IPS-15b (cell line): Measurements from ENCODE around the gene GNB1L.

ENCODE experiments used
- H3K27me3 ChIP-seq: one replicate; pipeline ENCODE4 v1.6.1; 2013; ENCODE audit warnings: low read length; ENCODE audit not compliant: control insufficient read depth, insufficient read depth
- H3K36me3 ChIP-seq: one replicate; pipeline ENCODE4 v1.6.1; 2013; ENCODE audit warnings: low read length; ENCODE audit not compliant: control insufficient read depth, insufficient read depth
- H3K4me1 ChIP-seq: one replicate; pipeline ENCODE4 v1.6.1; 2013; ENCODE audit warnings: mild to moderate bottlenecking, low read length; ENCODE audit not compliant: control insufficient read depth, insufficient read depth
- H3K4me3 ChIP-seq: one replicate; pipeline ENCODE4 v1.5.1; 2013; ENCODE audit warnings: low read depth, low read length
- H3K9ac ChIP-seq: one replicate; pipeline ENCODE4 v1.6.1; 2013; ENCODE audit warnings: low read depth, mild to moderate bottlenecking, low read length
- H3K9me3 ChIP-seq: one replicate; pipeline ENCODE4 v1.6.1; 2013; ENCODE audit warnings: mild to moderate bottlenecking, low read length; ENCODE audit not compliant: control insufficient read depth, insufficient read depth

Gene GNB1L

DNA sequence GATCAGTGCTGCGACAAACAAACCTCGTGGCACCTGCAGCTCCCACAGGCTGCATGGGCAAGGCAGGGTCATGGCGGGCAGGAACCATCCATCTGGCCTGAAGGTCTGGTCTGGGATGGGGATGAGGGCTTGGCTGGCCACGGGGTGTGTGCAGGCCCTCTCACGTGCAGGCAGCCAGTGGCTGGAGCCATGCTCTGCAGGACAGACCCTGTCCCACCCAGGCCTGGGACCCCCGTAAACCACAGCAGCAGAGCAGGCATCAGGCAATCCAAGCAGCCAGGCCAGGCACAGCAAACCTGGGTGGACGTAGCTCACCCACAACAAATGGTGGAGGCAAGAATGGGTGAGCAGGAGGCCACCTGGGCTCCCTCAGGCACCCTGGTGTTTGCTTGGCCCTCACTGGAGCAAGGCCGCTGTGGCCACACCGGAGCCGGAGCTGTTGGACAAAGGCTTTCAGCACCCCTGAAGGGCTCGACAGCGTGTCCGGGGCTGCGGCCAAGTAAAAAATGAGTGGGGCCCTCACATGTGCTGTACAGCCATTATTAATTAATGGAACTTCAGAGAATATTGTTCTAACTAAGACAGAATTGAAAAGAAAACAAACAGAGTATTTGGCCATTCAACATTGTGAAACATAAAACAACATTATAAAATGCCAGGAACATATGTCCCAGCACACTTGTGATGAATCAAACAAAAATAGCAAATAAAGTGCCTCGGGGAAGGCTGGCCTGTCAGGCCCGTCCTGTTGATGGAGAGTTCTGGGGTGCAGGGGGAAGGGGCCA lies 24.0 kb upstream of the GNB1L start:
- H3K36me3 ChIP-seq: peaks cover 16% of the 10 kb centered on the region
- H3K4me3 ChIP-seq: no peak overlapping the region
- peak overlapping the region; percentile 47 for H3K9ac ChIP-seq
- H3K4me1 ChIP-seq: peaks cover 10% of the 10 kb centered on the region
- no peaks in the 10 kb centered on the region for H3K9me3 ChIP-seq
- H3K27me3 ChIP-seq: no peaks in the 10 kb centered on the region

DNA sequence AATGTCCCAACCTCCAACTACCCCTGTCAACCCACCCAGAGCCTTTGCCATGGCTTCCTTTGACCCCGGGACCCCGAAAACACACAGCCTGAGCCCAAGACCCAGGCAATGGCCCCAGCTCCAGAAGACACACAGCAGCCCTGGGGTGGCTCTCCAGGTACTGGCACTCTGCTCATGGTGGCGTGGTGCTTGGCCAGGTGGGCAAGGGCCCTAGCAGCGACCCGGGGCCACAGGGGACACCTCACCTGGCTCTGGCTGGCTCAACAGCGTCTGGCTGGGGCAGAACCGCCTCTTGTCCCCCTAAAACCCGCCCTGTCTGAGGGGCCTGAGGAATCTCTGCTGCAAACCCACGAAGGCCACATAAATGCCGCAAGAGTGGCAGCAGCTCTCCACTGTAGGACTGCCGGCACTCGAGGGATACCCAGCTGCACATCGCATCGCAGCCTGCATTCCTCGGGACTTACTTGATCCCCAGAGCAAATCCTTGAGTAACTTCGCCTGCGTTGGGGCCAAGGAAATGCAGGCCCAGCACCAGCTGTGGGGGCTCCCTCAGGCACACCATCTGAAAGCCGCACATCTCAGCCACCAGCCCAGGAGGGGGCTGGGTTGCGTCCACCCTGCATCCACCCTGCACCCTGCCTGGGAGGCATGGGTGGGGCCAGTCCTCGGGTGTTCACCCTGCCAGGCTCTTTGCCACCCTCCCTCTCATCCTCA lies 23.1 kb upstream of the GNB1L start:
- peaks cover 10% of the 10 kb centered on the region for H3K4me1 ChIP-seq
- H3K4me3 ChIP-seq: no peak overlapping the region
- H3K36me3 ChIP-seq: peaks cover 16% of the 10 kb centered on the region
- H3K27me3 ChIP-seq: no peaks in the 10 kb centered on the region
- H3K9me3 ChIP-seq: no peaks in the 10 kb centered on the region
- H3K9ac ChIP-seq: no peak overlapping the region

DNA sequence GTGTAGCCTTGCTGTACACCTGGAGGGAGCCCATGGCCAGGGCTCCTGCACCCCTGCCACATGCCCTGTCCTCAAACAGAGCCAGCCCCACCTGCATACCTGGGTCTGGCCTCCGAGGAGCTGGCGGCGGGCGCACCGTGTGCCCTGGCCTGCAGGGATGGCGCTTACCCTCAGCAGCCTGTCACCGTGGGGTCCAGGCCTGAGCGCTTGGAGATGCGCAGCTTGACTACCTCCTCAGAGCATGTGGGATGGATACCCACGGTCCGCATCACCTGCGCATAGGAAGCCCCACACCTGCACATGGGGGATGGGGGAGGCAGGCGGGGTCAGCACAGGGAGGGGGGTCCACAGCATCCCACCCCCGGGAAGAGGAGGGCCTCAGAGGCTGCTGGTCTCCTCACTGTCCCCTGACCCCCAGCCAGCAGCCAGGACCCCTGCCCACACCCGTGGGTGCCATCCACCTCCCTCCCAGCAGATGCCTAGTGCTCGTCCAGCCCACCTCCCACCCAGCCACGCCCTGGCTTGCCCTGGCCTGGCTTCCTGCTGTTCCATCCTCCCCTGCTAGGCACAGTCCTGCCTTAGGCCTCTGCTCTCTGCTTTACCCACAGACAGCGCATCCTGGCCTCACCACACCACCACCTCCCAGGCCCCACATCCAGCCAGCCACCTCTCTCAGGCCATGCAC lies 22.4 kb upstream of the GNB1L start:
- no peak overlapping the region for H3K4me3 ChIP-seq
- H3K4me1 ChIP-seq: peaks cover 10% of the 10 kb centered on the region
- H3K27me3 ChIP-seq: no peaks in the 10 kb centered on the region
- H3K9me3 ChIP-seq: no peaks in the 10 kb centered on the region
- H3K36me3 ChIP-seq: peaks cover 16% of the 10 kb centered on the region
- no peak overlapping the region for H3K9ac ChIP-seq

DNA sequence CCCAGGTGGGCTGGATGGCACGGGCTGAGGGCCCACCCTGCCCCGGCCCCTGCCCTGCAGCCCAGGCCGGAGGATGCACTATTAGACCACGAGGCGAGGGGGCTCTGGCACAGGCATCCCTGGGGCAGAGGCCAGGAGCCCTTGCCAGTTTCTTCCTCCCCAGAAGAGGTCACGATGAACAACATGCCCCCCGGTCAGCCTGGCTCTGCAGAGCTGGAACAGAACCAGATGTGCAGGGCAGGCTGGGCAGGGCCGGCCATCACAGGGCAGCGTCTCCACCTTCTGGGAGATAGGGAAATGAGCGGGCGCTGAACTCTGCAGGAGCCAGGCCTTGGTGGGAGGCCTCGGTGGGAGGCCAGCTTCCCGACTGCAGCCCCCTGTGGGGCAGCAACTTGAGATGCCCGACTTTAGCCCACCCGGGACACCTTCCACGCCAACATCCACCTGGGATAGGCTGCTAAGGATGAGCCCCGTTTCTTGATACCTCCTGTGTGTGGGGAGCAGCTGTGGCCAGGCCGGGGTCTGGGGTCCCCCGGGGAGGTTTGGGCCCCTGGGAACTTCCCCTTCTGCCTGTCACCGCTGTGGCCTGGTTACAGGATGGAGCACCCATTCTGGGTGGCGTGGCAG lies 21.8 kb upstream of the GNB1L start:
- Histone ChIP-seq H3K27me3 (no peaks in the 10 kb centered on the region), H3K4me1 (peaks cover 6% of the 10 kb centered on the region), H3K4me3 (no peak overlapping the region), H3K36me3 (peaks cover 16% of the 10 kb centered on the region), H3K9me3 (no peaks in the 10 kb centered on the region), H3K9ac (no peak overlapping the region)

DNA sequence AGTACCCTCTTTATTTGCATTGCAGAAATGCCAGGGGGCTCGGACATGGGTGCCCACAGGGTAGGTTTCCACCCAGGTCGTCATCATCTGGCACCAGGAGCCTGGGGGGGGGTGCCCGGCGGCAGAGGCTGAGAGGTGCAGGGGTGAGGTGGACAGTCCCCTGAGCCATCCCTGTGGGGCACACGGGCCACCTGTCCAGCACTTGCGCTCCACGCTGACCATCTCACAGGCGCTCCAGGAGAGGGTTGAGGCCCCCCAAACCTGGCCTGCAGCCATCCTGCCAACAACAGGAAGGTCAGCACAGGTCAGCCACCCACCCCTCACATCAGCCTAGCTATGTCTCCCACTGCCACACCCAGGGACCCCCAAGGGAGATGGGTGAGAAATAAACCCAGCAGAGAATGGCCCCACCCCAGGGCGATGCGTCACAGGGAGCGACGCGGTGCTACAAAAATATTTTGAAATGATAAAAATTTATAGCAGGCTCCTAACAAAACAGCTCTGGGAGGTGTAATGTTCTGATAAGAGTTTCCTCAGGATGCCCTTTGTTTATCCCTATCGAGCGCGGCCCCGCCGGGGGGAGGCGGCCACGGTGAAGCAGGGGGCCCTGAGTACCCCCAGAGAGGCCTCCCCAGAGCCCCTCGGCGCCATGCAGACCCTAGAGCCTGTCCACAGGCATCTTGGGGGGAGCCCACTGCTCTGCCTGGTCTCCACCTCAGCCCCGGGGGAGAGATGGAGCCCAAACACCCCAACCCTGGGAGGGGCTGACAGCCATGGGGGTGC lies 21.0 kb upstream of the GNB1L start:
- Histone ChIP-seq H3K4me1 (peaks cover 5% of the 10 kb centered on the region), H3K36me3 (peaks cover 16% of the 10 kb centered on the region), H3K9ac (no peak overlapping the region), H3K4me3 (no peak overlapping the region), H3K27me3 (no peaks in the 10 kb centered on the region), H3K9me3 (no peaks in the 10 kb centered on the region)

DNA sequence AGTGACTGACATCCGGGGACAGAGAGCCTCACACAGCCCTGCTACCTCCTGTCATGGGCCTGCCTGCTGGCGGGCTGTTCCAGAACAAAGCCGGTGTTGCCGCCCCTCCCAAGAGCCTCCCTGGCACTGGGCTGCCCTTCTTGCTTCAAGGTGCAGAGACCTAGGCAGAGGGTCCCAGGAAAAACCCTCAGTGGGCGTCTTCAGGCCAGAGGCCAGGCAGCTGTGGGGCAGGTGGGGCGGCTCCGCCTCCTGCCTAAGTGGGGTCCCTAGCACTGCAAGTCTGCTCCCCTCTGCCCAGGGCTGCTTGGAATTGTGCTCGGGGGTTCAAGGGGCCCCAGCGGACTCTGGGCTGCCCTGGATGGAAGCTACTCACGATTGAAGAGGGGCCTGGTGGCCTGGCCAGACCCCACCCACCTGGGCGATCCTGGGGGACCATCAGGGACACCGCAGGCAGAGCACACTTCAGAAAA lies 20.4 kb upstream of the GNB1L start:
- H3K4me3 ChIP-seq: no peak overlapping the region
- H3K36me3 ChIP-seq: peaks cover 14% of the 10 kb centered on the region
- H3K9me3 ChIP-seq: no peaks in the 10 kb centered on the region
- H3K27me3 ChIP-seq: no peaks in the 10 kb centered on the region
- no peak overlapping the region for H3K9ac ChIP-seq
- peaks cover 2% of the 10 kb centered on the region for H3K4me1 ChIP-seq

DNA sequence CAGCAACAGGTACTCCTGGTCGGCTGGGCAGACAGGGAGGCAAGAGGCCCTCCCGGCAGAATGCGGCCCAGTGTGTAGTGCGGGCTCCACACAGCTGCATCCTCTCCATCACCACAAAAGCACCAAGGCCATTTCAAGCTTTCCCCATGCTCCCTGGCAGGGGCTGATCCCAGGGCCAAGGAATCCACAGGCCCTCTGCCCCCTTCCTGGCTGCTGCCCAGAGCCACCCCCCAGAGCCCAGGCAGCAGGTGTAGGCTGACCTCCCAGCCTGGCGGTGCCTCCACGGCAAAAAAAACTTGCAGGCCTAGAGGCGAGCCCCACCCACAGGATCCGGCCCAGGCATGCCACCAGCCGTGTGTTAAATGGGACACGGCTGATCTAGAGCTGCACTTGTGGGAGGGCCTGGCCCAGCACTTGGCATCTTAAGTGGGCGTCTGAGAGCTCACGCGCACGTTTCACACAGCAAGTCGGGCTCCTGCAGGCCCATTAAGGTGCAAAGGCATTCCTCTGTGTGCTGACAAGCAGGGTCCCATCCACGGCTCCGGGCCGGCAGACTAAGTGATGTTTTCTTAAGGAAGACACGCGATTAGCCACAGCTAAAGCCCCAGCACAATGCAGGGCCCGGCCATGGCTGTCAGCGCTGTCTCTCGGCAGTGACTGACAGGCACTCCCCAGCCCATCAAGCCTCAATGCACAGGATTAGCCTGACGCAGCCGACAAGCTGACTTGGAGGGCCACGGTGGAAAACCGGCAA lies 19.8 kb upstream of the GNB1L start:
- Histone ChIP-seq H3K4me3 (no peak overlapping the region), H3K9me3 (no peaks in the 10 kb centered on the region), H3K4me1 (no peaks in the 10 kb centered on the region), H3K9ac (no peak overlapping the region), H3K27me3 (no peaks in the 10 kb centered on the region), H3K36me3 (peaks cover 10% of the 10 kb centered on the region)

DNA sequence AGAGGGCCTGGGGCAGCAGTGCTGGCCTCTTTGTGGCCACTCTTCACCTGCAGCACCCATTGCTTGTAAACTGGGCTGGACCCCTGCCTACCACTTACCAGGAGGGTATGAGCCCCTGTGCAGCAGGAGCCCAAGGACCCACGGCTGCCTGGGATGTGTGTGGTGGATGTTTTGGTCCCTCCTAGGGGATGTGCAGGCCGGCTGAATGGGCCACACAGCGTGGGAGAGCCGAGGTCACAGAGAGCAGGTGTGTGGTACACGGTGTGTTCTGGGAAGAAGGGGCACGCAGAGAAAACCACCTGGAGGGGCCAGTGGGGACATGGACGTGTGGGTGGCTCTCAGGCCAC lies 19.3 kb upstream of the GNB1L start:
- Histone ChIP-seq H3K36me3 (peaks cover 10% of the 10 kb centered on the region), H3K9me3 (no peaks in the 10 kb centered on the region), H3K4me3 (no peak overlapping the region), H3K4me1 (no peaks in the 10 kb centered on the region), H3K27me3 (no peaks in the 10 kb centered on the region), H3K9ac (no peak overlapping the region)

DNA sequence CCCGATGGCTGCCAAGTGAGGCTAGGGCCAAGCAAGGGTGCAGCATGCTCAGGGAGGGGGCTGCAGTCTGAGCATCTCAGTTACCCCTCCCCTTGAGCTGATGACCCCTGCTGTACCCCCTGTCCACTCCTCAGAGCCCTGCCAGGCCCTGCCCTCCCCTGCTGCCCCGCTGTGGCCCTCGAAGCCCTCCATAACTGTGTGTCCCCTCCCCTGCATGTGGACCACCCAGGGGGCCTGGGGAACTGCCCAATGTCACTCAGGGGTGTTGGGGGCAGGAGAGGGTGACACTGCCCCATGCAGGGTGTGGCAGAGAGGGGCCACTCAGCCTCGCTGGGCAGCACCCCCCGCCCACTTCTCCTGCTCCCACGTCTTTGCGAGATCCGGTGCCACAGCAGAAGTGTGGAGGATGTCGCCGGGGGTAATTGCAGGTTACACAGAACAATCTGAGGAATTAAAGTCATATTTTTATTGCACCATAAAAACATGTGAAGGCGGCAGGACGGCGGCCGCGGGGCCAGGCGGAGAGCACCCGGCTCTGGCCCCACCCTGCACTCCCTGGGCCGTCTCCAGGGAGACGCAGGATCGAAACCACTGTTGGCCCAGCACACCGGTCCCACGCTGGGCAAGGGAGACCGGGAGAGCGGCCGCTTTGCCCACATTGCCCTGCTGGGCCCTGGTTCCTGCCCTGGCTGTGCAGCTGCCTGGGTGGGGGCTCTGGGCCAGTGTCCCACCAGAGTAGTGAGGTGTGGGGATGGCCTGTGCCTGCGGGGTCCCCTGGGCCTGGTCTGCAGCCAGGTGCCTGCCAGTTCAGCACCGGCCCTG lies 18.7 kb upstream of the GNB1L start:
- Histone ChIP-seq H3K36me3 (peaks cover 6% of the 10 kb centered on the region), H3K9me3 (no peaks in the 10 kb centered on the region), H3K4me1 (no peaks in the 10 kb centered on the region), H3K27me3 (no peaks in the 10 kb centered on the region), H3K9ac (no peak overlapping the region), H3K4me3 (no peak overlapping the region)

DNA sequence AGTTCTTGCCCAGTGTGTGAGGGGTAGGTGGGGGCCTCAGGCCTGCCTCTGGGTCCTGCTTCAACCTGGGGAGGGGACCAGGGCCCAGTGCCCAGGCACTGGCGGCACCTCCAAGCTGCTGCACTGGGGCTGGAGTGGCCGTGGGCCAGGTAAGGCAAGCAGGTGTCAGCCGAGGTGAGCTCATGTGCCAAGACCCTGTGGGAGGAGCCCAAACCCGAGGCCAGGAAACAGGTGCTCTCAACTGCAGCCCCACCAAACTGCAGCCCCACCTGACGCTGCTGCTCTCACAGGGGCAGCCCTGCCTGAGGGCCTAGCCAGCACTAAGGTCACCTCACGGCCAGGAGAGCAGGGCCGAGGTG lies 18.1 kb upstream of the GNB1L start:
- no peaks in the 10 kb centered on the region for H3K4me1 ChIP-seq
- no peaks in the 10 kb centered on the region for H3K9me3 ChIP-seq
- no peaks in the 10 kb centered on the region for H3K27me3 ChIP-seq
- no peak overlapping the region for H3K4me3 ChIP-seq
- no peak overlapping the region for H3K9ac ChIP-seq
- peaks cover 6% of the 10 kb centered on the region for H3K36me3 ChIP-seq
